ENCODE measurements around the gene CYP39A1.
A peak's percentile ranks its signal among the peaks of the same experiment; 100 is the strongest.

Gene CYP39A1

DNA sequence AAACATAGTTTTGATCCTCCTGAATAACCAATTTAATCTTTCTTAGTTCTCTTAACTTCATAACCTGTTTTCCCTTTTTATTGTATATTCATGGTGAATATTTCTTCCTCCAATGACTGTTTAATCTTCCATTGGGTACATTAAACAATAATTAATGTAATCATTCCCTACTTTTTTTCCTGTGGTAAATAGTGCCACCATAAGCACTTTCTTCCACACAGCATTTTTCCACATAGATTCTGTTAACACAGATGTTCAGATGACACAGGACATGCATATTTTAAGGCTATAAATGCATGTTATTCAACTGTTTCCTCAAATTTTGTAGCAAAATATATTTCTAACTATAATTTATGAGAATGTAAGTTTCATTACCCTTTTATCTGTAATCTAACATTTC, 61.9 kb downstream of the CYP39A1 start:
- Histone ChIP-seq H3K9ac (no peak overlapping the region), H3K4me1 (no peaks in the 10 kb centered on the region), H3K27me3 (ENCODE audit: control insufficient read depth, insufficient read depth, low read length) (no peaks in the 10 kb centered on the region), H3K9me3 (ENCODE audit: control insufficient read depth, low read length) (no peaks in the 10 kb centered on the region), H3K36me3 (ENCODE audit: control insufficient read depth, insufficient read depth, low read length) (no peaks in the 10 kb centered on the region), H3K79me2 (no peaks in the 10 kb centered on the region), H2AFZ (no peak overlapping the region), H3K4me2 (ENCODE audit: low read length) (no peak overlapping the region), H3K4me3 (ENCODE audit: low read depth, low read length) (no peak overlapping the region), H3K27ac (no peak overlapping the region)
- TF ChIP-seq CTCF (IDR thresholded peaks at IDR 0.05) = no peak

- no peak overlapping the region for H3K4me3 ChIP-seq (ENCODE audit: low read depth, low read length)
- TF ChIP-seq CTCF (IDR thresholded peaks at IDR 0.05) = no peak
- H3K27me3 ChIP-seq (ENCODE audit: control insufficient read depth, insufficient read depth, low read length) = no peaks in the 10 kb centered on the region
- H3K79me2 ChIP-seq = no peaks in the 10 kb centered on the region
- H3K9me3 ChIP-seq (ENCODE audit: control insufficient read depth, low read length) = no peaks in the 10 kb centered on the region
- H3K36me3 ChIP-seq (ENCODE audit: control insufficient read depth, insufficient read depth, low read length) = no peaks in the 10 kb centered on the region
- H2AFZ ChIP-seq = no peak overlapping the region
- H3K4me1 ChIP-seq = peaks cover 4% of the 10 kb centered on the region
- H3K27ac ChIP-seq = no peak overlapping the region
- H3K9ac ChIP-seq = no peak overlapping the region
- H3K4me2 ChIP-seq (ENCODE audit: low read length) = no peak overlapping the region
Measured at GRCh38 chr6:46586906-46587305, 65.7 kb downstream of the CYP39A1 start.

- Histone ChIP-seq H2AFZ (no peak overlapping the region), H3K27ac (no peak overlapping the region), H3K27me3 (ENCODE audit: control insufficient read depth, insufficient read depth, low read length) (no peaks in the 10 kb centered on the region), H3K79me2 (no peaks in the 10 kb centered on the region), H3K4me1 (peaks cover 4% of the 10 kb centered on the region), H3K36me3 (ENCODE audit: control insufficient read depth, insufficient read depth, low read length) (no peaks in the 10 kb centered on the region), H3K4me3 (ENCODE audit: low read depth, low read length) (no peak overlapping the region), H3K4me2 (ENCODE audit: low read length) (no peak overlapping the region), H3K9ac (no peak overlapping the region), H3K9me3 (ENCODE audit: control insufficient read depth, low read length) (no peaks in the 10 kb centered on the region)
- no peak for TF ChIP-seq CTCF (IDR thresholded peaks at IDR 0.05)
Measured at GRCh38 chr6:46584586-46584985, 68.0 kb downstream of the CYP39A1 start.

DNA sequence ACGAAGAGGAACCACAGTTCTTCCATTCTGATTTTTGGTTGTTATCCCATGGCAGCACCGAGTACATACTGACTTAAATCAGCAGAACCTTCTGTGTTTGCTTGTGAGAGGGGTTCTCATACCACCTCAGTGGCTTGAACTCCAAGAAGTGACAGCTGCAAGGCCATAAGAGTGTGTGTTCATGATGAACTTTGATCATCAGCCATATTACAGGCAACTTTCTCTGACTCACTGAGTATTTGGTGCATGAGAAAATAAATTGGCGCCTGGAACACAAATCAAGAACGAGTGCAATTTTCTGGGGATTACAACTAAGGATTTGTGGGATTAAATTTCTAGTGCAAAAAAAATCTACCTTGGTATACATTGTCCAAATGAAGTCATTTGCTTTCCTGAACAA, 68.9 kb downstream of the CYP39A1 start:
- peaks cover 4% of the 10 kb centered on the region for H3K4me1 ChIP-seq
- TF ChIP-seq CTCF (IDR thresholded peaks at IDR 0.05) = no peak
- no peak overlapping the region for H3K9ac ChIP-seq
- H3K9me3 ChIP-seq (ENCODE audit: control insufficient read depth, low read length) = no peaks in the 10 kb centered on the region
- no peaks in the 10 kb centered on the region for H3K79me2 ChIP-seq
- H3K4me3 ChIP-seq (ENCODE audit: low read depth, low read length) = no peak overlapping the region
- no peaks in the 10 kb centered on the region for H3K36me3 ChIP-seq (ENCODE audit: control insufficient read depth, insufficient read depth, low read length)
- no peaks in the 10 kb centered on the region for H3K27me3 ChIP-seq (ENCODE audit: control insufficient read depth, insufficient read depth, low read length)
- no peak overlapping the region for H3K27ac ChIP-seq
- peak overlapping the region; percentile 31 for H2AFZ ChIP-seq
- H3K4me2 ChIP-seq (ENCODE audit: low read length) = no peak overlapping the region

DNA sequence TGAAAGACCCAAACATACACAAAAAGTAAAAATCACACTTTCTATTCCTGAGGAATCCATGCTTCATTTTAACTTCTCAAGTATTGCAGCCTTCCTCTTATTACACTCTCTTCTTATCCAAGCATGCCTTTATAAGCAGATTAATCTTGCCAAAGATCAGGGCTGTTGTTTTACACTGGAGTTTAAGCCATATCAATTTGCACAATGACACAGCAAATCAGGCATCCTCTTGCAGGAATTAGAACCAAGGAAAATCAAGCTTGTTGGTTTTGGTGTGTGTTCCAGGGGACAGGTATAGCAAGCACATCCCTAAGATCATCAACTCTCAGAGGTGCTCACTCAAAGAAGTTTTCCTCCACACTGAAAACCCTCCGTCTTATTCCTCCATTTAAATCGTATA, 69.5 kb downstream of the CYP39A1 start:
- no peak overlapping the region for H3K9ac ChIP-seq
- no peak overlapping the region for H3K4me2 ChIP-seq (ENCODE audit: low read length)
- no peaks in the 10 kb centered on the region for H3K27me3 ChIP-seq (ENCODE audit: control insufficient read depth, insufficient read depth, low read length)
- no peak overlapping the region for H3K4me3 ChIP-seq (ENCODE audit: low read depth, low read length)
- H3K4me1 ChIP-seq = peaks cover 4% of the 10 kb centered on the region
- peak overlapping the region; percentile 31 for H2AFZ ChIP-seq
- no peaks in the 10 kb centered on the region for H3K79me2 ChIP-seq
- no peak for TF ChIP-seq CTCF (IDR thresholded peaks at IDR 0.05)
- H3K9me3 ChIP-seq (ENCODE audit: control insufficient read depth, low read length) = no peaks in the 10 kb centered on the region
- no peak overlapping the region for H3K27ac ChIP-seq
- H3K36me3 ChIP-seq (ENCODE audit: control insufficient read depth, insufficient read depth, low read length) = no peaks in the 10 kb centered on the region
